SK-N-SH (cell line): Measurements from ENCODE around the gene NAPG. TPM values are rescaled to one million over a fixed set of nuclear protein-coding genes. Genes with fewer than 3 reads are reported as not detected.
"Not testable (repeated sequence)": the region's sequence is repeated elsewhere in the genome, so short reads cannot be mapped to it uniquely, and the experiment has no call there.

ENCODE experiments used
- CTCF ChIA-PET: fragments of 300-600, 350-600 bp; formaldehyde crosslinking; extraction: SDS; loops from one replicate; lab custom pipeline; 2021; lab: Yijun Ruan, JAX
- POLR2A ChIA-PET: fragments of 350-600 bp; sonication (Branson Sonifier 250); formaldehyde crosslinking; extraction: SDS; loops from one replicate; lab custom pipeline; 2020; ENCODE audit warnings: antibody characterized with exemption, inconsistent platforms; lab: Yijun Ruan, JAX
- DNase-seq: peaks from one replicate; pipeline ENCODE4 v3.0.0; 2012
- H2AFZ ChIP-seq: fragments of 200-600 bp; sonication (generic); 2 replicates; pipeline ENCODE4 v1.8.1; 2016; ENCODE audit warnings: antibody characterized with exemption, mild to moderate bottlenecking, low read depth
- H3F3A ChIP-seq: fragments of 200-600 bp; sonication (generic); replicated peaks from 2 replicates; pipeline ENCODE3; 2016; ENCODE audit warnings: antibody characterized with exemption, mild to moderate bottlenecking; ENCODE audit not compliant: insufficient read depth
- H3K27ac ChIP-seq, 2 experiments: fragments of 200-500 bp in 1 of 2; fragments of 200-600 bp in 1 of 2; sonication (Bioruptor generic) in 1 of 2; sonication (generic), shearing (Covaris generic) in 1 of 2; 2 replicates each; pipeline versions ENCODE4 v1.5.1 to v1.6.1; 2014 to 2016; ENCODE audit warnings: low read depth in 2 of 2, inconsistent platforms in 1 of 2, low read length in 1 of 2, mild to moderate bottlenecking in 1 of 2, mixed read lengths in 1 of 2
- H3K27me3 ChIP-seq: fragments of 200-600 bp; sonication (generic), shearing (Covaris generic); 2 replicates; pipeline ENCODE4 v1.6.1; 2016; ENCODE audit warnings: mixed run types; ENCODE audit not compliant: insufficient read depth
- H3K36me3 ChIP-seq, 2 experiments: fragments of 200-500 bp in 1 of 2; fragments of 200-600 bp in 1 of 2; sonication (Bioruptor generic) in 1 of 2; sonication (generic) in 1 of 2; replicated peaks in 1 of 2; 2 replicates each; pipeline versions ENCODE3 to v1.5.1; 2014 to 2016; ENCODE audit warnings: low read length in 1 of 2, mild to moderate bottlenecking in 1 of 2; ENCODE audit not compliant: insufficient read depth in 2 of 2, control insufficient read depth in 1 of 2
- H3K4me1 ChIP-seq, 2 experiments: fragments of 200-500 bp in 1 of 2; fragments of 200-600 bp in 1 of 2; sonication (Bioruptor generic) in 1 of 2; sonication (generic), shearing (Covaris generic) in 1 of 2; 2 replicates each; pipeline versions ENCODE4 v1.5.1 to v1.6.1; 2014 to 2016; ENCODE audit warnings: low read depth in 1 of 2, low read length in 1 of 2, mixed run types in 1 of 2; ENCODE audit not compliant: insufficient read depth in 2 of 2, control insufficient read depth in 1 of 2
- H3K4me2 ChIP-seq: fragments of 200-600 bp; sonication (generic), shearing (Covaris generic); 2 replicates; pipeline ENCODE4 v1.6.1; 2017; ENCODE audit warnings: mixed run types
- H3K4me3 ChIP-seq, 2 experiments: fragments of 200-500 bp in 1 of 2; fragments of 200-600 bp in 1 of 2; sonication (Bioruptor generic) in 1 of 2; sonication (generic), shearing (Covaris generic) in 1 of 2; 2 replicates each; pipeline versions ENCODE4 v1.5.1 to v1.8.1; 2014 to 2016; ENCODE audit warnings: low read depth in 2 of 2, inconsistent platforms in 1 of 2, low read length in 1 of 2, mild to moderate bottlenecking in 1 of 2, mixed read lengths in 1 of 2, moderate library complexity in 1 of 2
- H3K79me2 ChIP-seq: fragments of 200-600 bp; sonication (generic); 2 replicates; pipeline ENCODE4 v1.8.1; 2017; ENCODE audit warnings: mild to moderate bottlenecking; ENCODE audit not compliant: insufficient read depth
- H3K9ac ChIP-seq: fragments of 200-600 bp; sonication (generic); 2 replicates; pipeline ENCODE4 v1.6.1; 2017; ENCODE audit warnings: mixed run types
- H3K9me2 ChIP-seq: fragments of 200-600 bp; sonication (generic); 2 replicates; pipeline ENCODE4 v1.6.1; 2017; ENCODE audit warnings: mixed run types
- H3K9me3 ChIP-seq: fragments of 200-600 bp; sonication (generic); 2 replicates; pipeline ENCODE4 v1.6.1; 2017; ENCODE audit warnings: mixed run types, mild to moderate bottlenecking, moderate library complexity
- H4K20me1 ChIP-seq: fragments of 200-600 bp; sonication (generic); 2 replicates; pipeline ENCODE4 v1.6.1; 2017; ENCODE audit warnings: mild to moderate bottlenecking, mixed run types; ENCODE audit not compliant: insufficient read depth
- JUND ChIP-seq: IDR thresholded peaks from 2 replicates; pipeline ENCODE4 v1.4.0; 2012
- MEF2A ChIP-seq: IDR thresholded peaks from 2 replicates; pipeline ENCODE4 v1.4.0; 2012; ENCODE audit warnings: low read depth, borderline replicate concordance
- MXI1 ChIP-seq: IDR thresholded peaks from 2 replicates; pipeline ENCODE4 v1.6.1; 2012; ENCODE audit warnings: mild to moderate bottlenecking, low read depth, low read length, improper control_type of control experiment
- NFIC ChIP-seq: IDR thresholded peaks from 2 replicates; pipeline ENCODE4 v1.4.0; 2012; ENCODE audit warnings: borderline replicate concordance
- NRF1 ChIP-seq: IDR thresholded peaks from 2 replicates; pipeline ENCODE4 v1.6.1; 2012; ENCODE audit warnings: low read depth, mild to moderate bottlenecking, low read length
- POLR2AphosphoS5 ChIP-seq: IDR thresholded peaks from 2 replicates; pipeline ENCODE4 v1.6.1; 2012; ENCODE audit warnings: low read depth, low read length
- SMC3 ChIP-seq: IDR thresholded peaks from 2 replicates; pipeline ENCODE4 v1.6.1; 2012; ENCODE audit warnings: low read depth, low read length, improper control_type of control experiment
- TAF1 ChIP-seq: IDR thresholded peaks from 2 replicates; pipeline ENCODE4 v1.6.1; 2012; ENCODE audit warnings: low read depth, mild to moderate bottlenecking, low read length, moderate library complexity, borderline replicate concordance
- TCF12 ChIP-seq: IDR thresholded peaks from 2 replicates; pipeline ENCODE4 v1.4.0; 2012
- WGBS: methylation state at CpG from one replicate; pipeline ENCODE4 v1.1.6; 2017; ENCODE audit warnings: low lambda C conversion rate; 5-methylcytosine and 5-hydroxymethylcytosine counted together
- polyA plus RNA-seq, 3 experiments: library from polyadenylated mRNA; depleted of rRNA; stranded (reverse); fragments of >200 nt; gene quantifications; 2 replicates each; pipeline ENCODE4 v1.2.3, GENCODE V29; 2012
- TF ChIP-seq, protein P1 (sequence below): fragments of 150-350 bp; IDR thresholded peaks from 2 replicates; pipeline ENCODE4 v1.6.1; 2017; ENCODE audit warnings: antibody characterized with exemption, low read length, low read depth, borderline replicate concordance
- TF ChIP-seq, protein P2 (sequence below): fragments of 150-350 bp; IDR thresholded peaks from 2 replicates; pipeline ENCODE4 v1.6.1; 2016; ENCODE audit warnings: mild to moderate bottlenecking, low read depth, low read length
- TF ChIP-seq, protein P3 (sequence below): fragments of 200-600 bp; sonication (generic); IDR thresholded peaks from 2 replicates; pipeline ENCODE4 v1.6.1; 2017; ENCODE audit warnings: antibody characterized with exemption, mild to moderate bottlenecking, moderate library complexity

NAPG gene
- polyA plus RNA-seq, 1 of the 3 experiments (the other 2 are of a cell fraction): 9.2 TPM

GRCh38 chr18:10571537-10571936, 45.7 kb downstream of the NAPG start:
- no peak overlapping the region for H3K9ac ChIP-seq
- no peaks in the 10 kb centered on the region for H3K9me2 ChIP-seq
- ChIA-PET CTCF (interaction anchor here (4.7 kb wide), 1 partner anchor 11 kb away, joined by 46 read pairs; no protein-coding TSS in a partner anchor), POLR2A (no interaction called here)
- no peak overlapping the region for H3K4me3 ChIP-seq
- no peaks in the 10 kb centered on the region for H3K27me3 ChIP-seq
- H4K20me1 ChIP-seq: no peaks in the 10 kb centered on the region
- 15% methylated on average over 2 of the region's 2 CpGs for WGBS
- no peak overlapping the region for H2AFZ ChIP-seq
- H3K4me1 ChIP-seq: no peaks in the 10 kb centered on the region
- H3F3A ChIP-seq: no peaks in the 10 kb centered on the region
- H3K79me2 ChIP-seq: no peaks in the 10 kb centered on the region
- H3K9me3 ChIP-seq: no peaks in the 10 kb centered on the region
- no peak for DNase-seq
- H3K27ac ChIP-seq: no peak overlapping the region
- no peak overlapping the region for H3K4me2 ChIP-seq
- no peaks in the 10 kb centered on the region for H3K36me3 ChIP-seq
- TF ChIP-seq JUND (no peak), MXI1 (no peak), NRF1 (no peak), POLR2AphosphoS5 (no peak), SMC3 (no peak), TAF1 (no peak), NFIC (no peak), TCF12 (no peak), MEF2A (no peak)
- TF ChIP-seq, protein P1, sequence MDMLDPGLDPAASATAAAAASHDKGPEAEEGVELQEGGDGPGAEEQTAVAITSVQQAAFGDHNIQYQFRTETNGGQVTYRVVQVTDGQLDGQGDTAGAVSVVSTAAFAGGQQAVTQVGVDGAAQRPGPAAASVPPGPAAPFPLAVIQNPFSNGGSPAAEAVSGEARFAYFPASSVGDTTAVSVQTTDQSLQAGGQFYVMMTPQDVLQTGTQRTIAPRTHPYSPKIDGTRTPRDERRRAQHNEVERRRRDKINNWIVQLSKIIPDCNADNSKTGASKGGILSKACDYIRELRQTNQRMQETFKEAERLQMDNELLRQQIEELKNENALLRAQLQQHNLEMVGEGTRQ: no peak
- TF ChIP-seq, protein P2, sequence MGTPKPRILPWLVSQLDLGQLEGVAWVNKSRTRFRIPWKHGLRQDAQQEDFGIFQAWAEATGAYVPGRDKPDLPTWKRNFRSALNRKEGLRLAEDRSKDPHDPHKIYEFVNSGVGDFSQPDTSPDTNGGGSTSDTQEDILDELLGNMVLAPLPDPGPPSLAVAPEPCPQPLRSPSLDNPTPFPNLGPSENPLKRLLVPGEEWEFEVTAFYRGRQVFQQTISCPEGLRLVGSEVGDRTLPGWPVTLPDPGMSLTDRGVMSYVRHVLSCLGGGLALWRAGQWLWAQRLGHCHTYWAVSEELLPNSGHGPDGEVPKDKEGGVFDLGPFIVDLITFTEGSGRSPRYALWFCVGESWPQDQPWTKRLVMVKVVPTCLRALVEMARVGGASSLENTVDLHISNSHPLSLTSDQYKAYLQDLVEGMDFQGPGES: no peak
- TF ChIP-seq, protein P3, sequence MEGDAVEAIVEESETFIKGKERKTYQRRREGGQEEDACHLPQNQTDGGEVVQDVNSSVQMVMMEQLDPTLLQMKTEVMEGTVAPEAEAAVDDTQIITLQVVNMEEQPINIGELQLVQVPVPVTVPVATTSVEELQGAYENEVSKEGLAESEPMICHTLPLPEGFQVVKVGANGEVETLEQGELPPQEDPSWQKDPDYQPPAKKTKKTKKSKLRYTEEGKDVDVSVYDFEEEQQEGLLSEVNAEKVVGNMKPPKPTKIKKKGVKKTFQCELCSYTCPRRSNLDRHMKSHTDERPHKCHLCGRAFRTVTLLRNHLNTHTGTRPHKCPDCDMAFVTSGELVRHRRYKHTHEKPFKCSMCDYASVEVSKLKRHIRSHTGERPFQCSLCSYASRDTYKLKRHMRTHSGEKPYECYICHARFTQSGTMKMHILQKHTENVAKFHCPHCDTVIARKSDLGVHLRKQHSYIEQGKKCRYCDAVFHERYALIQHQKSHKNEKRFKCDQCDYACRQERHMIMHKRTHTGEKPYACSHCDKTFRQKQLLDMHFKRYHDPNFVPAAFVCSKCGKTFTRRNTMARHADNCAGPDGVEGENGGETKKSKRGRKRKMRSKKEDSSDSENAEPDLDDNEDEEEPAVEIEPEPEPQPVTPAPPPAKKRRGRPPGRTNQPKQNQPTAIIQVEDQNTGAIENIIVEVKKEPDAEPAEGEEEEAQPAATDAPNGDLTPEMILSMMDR: no peak

DNA sequence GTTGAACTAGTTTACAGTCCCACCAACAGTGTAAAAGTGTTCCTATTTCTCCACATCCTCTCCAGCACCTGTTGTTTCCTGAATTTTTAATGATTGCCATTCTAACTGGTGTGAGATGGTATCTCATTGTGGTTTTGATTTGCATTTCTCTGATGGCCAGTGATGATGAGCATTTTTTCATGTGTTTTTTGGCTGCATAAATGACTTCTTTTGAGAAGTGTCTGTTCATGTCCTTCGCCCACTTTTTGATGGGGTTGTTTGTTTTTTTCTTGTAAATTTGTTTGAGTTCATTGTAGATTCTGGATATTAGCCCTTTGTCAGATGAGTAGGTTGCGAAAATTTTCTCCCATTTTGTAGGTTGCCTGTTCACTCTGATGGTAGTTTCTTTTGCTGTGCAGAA, 47.4 kb downstream of the NAPG start:
- POLR2A ChIA-PET: not testable (repeated sequence)

DNA sequence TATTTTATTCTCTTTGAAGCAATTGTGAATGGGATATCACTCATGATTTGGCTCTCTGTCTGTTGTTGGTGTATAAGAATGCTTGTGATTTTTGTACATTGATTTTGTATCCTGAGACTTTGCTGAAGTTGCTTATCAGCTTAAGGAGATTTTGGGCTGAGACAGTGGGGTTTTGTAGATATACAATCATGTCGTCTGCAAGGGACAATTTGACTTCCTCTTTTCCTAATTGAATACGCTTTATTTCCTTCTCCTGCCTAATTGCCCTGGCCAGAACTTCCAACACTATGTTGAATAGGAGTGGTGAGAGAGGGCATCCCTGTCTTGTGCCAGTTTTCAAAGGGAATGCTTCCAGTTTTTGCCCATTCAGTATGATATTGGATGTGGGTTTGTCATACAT, 48.6 kb downstream of the NAPG start:
- H3K27me3 ChIP-seq, H3K9ac ChIP-seq, H3K4me1 ChIP-seq, CTCF ChIA-PET, H3K4me2 ChIP-seq, H3K36me3 ChIP-seq, H3K9me2 ChIP-seq, H4K20me1 ChIP-seq, H3K4me3 ChIP-seq, H3F3A ChIP-seq, POLR2A ChIA-PET, H2AFZ ChIP-seq, H3K9me3 ChIP-seq, DNase-seq, H3K79me2 ChIP-seq, H3K27ac ChIP-seq: not testable (repeated sequence)
- WGBS: 4% methylated on average over 2 of the region's 2 CpGs

More for the DNA sequence above, 47.4 kb downstream of the NAPG start:
- WGBS: no CpG with 5 or more reads among the region's 2 CpGs
- H3K27ac ChIP-seq, H3K4me3 ChIP-seq, H3K9me3 ChIP-seq, H4K20me1 ChIP-seq, H2AFZ ChIP-seq, H3K9ac ChIP-seq, H3K9me2 ChIP-seq, H3F3A ChIP-seq, H3K27me3 ChIP-seq, H3K4me1 ChIP-seq, H3K36me3 ChIP-seq, H3K79me2 ChIP-seq, DNase-seq, H3K4me2 ChIP-seq, CTCF ChIA-PET: not testable (repeated sequence)

- H3K79me2 ChIP-seq, H3K4me2 ChIP-seq, H3K9me3 ChIP-seq, POLR2A ChIA-PET, H3K36me3 ChIP-seq, H3K4me3 ChIP-seq, H3K27me3 ChIP-seq, H3K27ac ChIP-seq, H2AFZ ChIP-seq, H3K4me1 ChIP-seq, H3K9ac ChIP-seq, DNase-seq, H3F3A ChIP-seq, H4K20me1 ChIP-seq, H3K9me2 ChIP-seq: not testable (repeated sequence)
- CTCF ChIA-PET: interaction anchor here (0.8 kb wide), 1 partner anchor 18 kb away, joined by 4 read pairs; no protein-coding TSS in a partner anchor
- 52% methylated on average over 18 of the region's 25 CpGs for WGBS
Measured at GRCh38 chr18:10577842-10578572, 52.2 kb downstream of the NAPG start.
